Activated CD8-positive, alpha-beta T cell treated with anti-CD3 and anti-CD28 coated beads for 36 hours (primary cell): ENCODE measurements around the gene PSD2. TPM values are rescaled to one million over a fixed set of nuclear protein-coding genes. Genes with fewer than 3 reads are reported as not detected.

Experiments used
- ATAC-seq: fragments of 200-7000 bp; cut with Tn5 transposase; one replicate; pipeline ENCODE4 v1.10.0; 2021; ENCODE audit warnings: mild to moderate bottlenecking, moderate library complexity
- CTCF ChIA-PET: fragments of 350-600 bp; sonication (Branson Sonifier 250); formaldehyde crosslinking; loops from one replicate; lab custom pipeline; 2021; ENCODE audit warnings: antibody characterized with exemption; lab: Charles Lee
- POLR2A ChIA-PET: fragments of 350-600 bp; sonication (Branson Sonifier 250); formaldehyde crosslinking; loops from one replicate; lab custom pipeline; 2021; ENCODE audit warnings: antibody characterized with exemption; lab: Charles Lee
- DNase-seq: peaks from one replicate; pipeline ENCODE4 v3.0.0-alpha.2; 2020
- H3K27ac Mint-ChIP-seq: one replicate; pipeline ENCODE4 v1.8.0; 2021; ENCODE audit warnings: mild to moderate bottlenecking, mixed read lengths
- H3K27me3 Mint-ChIP-seq: one replicate; pipeline ENCODE4 v1.8.0; 2021; ENCODE audit warnings: mixed read lengths
- H3K36me3 Mint-ChIP-seq: one replicate; pipeline ENCODE4 v1.8.0; 2021; ENCODE audit warnings: low read depth, mixed read lengths
- H3K4me1 Mint-ChIP-seq: one replicate; pipeline ENCODE4 v1.8.0; 2021; ENCODE audit warnings: low read depth, mixed read lengths
- H3K4me3 Mint-ChIP-seq: one replicate; pipeline ENCODE4 v1.8.0; 2021; ENCODE audit warnings: mild to moderate bottlenecking, moderate library complexity, mixed read lengths
- H3K9me3 Mint-ChIP-seq: one replicate; pipeline ENCODE4 v1.8.0; 2021; ENCODE audit warnings: mixed read lengths
- intact Hi-C: fragments of 100-400 bp; cut with micrococcal nuclease; formaldehyde crosslinking; loops from one replicate; pipeline ENCODE4 v1.10.0; 2022
- total RNA-seq, 2 experiments: library from RNA; stranded (reverse); gene quantifications; one replicate each; pipeline ENCODE4 v1.2.3, GENCODE V29; 2021
- TF ChIP-seq, protein P1 (sequence below): fragments of 200-600 bp; IDR thresholded peaks from one replicate; pipeline ENCODE4 v1.8.0; 2022; ENCODE audit warnings: antibody characterized with exemption, mild to moderate bottlenecking

Gene PSD2
- total RNA-seq, 2 experiments from 2014 or later = 0.14 TPM; not detected in 1

- intact Hi-C loops = no loop called here
- POLR2A ChIA-PET = no interaction called here
- no peak for ATAC-seq
These were observed 3.3 kb downstream of the PSD2 start for GRCh38 chr5:139798883-139799282.

DNA sequence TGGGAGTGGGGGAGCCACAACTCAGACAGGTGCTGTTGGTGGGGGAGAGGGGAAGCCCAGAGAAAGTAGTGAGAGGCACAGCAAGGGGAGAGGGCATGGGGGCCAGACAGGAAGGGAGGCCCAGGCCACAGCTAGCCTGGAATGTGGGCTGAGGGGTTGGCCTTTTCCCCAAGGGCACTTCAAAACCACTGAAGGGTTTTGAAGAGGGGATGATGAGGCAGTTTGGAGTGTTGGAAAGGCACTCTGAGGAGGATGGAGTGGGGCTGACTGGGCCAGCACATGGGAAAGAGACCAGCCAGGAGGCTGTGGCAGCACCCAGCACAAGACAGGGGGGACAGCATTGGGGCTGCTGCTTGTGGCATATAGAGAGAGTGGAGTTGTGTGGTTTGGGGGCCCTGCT is 3.8 kb downstream of the PSD2 start:
- ATAC-seq = no peak
- Mint-ChIP-seq H3K27me3 (peaks cover 47% of the 10 kb centered on the region), H3K4me1 (no peaks in the 10 kb centered on the region), H3K4me3 (no peak overlapping the region), H3K27ac (no peak overlapping the region), H3K9me3 (no peaks in the 10 kb centered on the region), H3K36me3 (no peaks in the 10 kb centered on the region)
- no peak for DNase-seq
- TF ChIP-seq, protein P1, sequence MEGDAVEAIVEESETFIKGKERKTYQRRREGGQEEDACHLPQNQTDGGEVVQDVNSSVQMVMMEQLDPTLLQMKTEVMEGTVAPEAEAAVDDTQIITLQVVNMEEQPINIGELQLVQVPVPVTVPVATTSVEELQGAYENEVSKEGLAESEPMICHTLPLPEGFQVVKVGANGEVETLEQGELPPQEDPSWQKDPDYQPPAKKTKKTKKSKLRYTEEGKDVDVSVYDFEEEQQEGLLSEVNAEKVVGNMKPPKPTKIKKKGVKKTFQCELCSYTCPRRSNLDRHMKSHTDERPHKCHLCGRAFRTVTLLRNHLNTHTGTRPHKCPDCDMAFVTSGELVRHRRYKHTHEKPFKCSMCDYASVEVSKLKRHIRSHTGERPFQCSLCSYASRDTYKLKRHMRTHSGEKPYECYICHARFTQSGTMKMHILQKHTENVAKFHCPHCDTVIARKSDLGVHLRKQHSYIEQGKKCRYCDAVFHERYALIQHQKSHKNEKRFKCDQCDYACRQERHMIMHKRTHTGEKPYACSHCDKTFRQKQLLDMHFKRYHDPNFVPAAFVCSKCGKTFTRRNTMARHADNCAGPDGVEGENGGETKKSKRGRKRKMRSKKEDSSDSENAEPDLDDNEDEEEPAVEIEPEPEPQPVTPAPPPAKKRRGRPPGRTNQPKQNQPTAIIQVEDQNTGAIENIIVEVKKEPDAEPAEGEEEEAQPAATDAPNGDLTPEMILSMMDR = no peak
- ChIA-PET CTCF (interaction anchor here (0.9 to 4.4 kb wide), 7 partner anchors 9 to 169 kb away, joined by 3 to 32 read pairs (median 3); no protein-coding TSS in a partner anchor), POLR2A (no interaction called here)
- intact Hi-C loops = no loop called here

More at GRCh38 chr5:139798883-139799282, 3.3 kb downstream of the PSD2 start:
- Mint-ChIP-seq H3K4me1 (no peaks in the 10 kb centered on the region), H3K4me3 (no peak overlapping the region), H3K27ac (no peak overlapping the region), H3K36me3 (no peaks in the 10 kb centered on the region), H3K27me3 (peaks cover 51% of the 10 kb centered on the region), H3K9me3 (no peaks in the 10 kb centered on the region)
- CTCF ChIA-PET = interaction anchor here (1.3 to 4.4 kb wide), 5 partner anchors 9 to 170 kb away, joined by 3 to 32 read pairs (median 3); no protein-coding TSS in a partner anchor
- TF ChIP-seq, protein P1 = no peak
- DNase-seq = no peak

DNA sequence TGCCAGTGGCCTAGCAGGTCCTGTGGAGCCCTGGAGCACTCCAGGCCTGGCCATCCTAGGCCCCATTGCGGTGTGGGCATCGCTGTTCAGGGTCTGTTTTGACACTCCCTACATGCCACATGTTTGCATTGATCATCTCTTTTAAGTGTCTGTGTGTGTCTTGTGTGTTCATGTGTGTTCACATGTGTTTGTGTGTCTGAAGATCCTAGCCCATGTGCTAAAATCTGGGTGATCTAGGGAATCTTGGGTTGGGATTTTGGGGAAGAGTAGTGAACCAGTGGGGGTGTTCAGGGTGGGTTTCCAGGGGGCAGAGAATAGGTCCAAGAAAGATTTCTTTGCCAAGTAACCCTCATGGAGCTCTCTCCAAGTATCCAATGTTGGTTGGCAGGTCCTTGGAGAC is 8.4 kb downstream of the PSD2 start:
- no peak overlapping the region for H3K27ac Mint-ChIP-seq
- H3K27me3 Mint-ChIP-seq = peaks cover 24% of the 10 kb centered on the region
- ATAC-seq = no peak
- ChIA-PET CTCF (interaction anchor here (0.8 kb wide), 1 partner anchor 17 kb away, joined by 3 read pairs; no protein-coding TSS in a partner anchor), POLR2A (interaction anchor here (1.4 kb wide), 1 partner anchor 93 kb away, joined by 4 read pairs; no protein-coding TSS in a partner anchor)
- intact Hi-C loops = no loop called here
- no peaks in the 10 kb centered on the region for H3K36me3 Mint-ChIP-seq
- no peak for DNase-seq
- no peaks in the 10 kb centered on the region for H3K9me3 Mint-ChIP-seq
- H3K4me3 Mint-ChIP-seq = no peak overlapping the region
- TF ChIP-seq, protein P1 = no peak
- no peaks in the 10 kb centered on the region for H3K4me1 Mint-ChIP-seq

DNA sequence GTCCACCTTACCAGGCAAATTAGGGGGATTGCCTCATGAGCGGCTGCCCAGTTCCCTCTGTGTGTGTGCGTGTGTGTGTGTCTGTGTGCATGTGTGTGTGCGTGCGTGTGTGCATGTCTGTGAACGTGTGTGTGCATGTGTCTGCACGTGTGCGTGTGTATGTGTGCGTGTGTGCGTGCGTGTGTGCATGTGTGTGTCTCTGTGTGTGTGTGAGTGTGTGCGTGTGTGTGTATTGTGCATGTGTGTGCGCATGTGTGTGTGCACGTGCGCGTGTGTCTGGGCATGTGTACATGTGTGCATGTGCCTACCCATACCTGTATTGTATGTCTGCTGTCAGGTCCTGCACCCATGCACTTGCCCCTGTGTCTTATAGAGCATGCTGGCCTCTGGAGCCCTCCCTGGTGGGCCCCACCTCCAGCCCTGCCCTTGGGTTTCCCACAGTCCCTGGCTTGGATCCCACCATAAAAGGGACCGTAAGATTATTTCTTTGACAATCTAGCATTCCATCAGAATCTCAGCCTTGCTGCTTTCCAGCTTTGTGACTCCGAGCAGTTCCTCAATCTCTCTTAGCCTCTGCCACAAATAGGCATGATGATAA is 9.3 kb downstream of the PSD2 start:
- ATAC-seq = no peak
- Mint-ChIP-seq H3K27ac (no peak overlapping the region), H3K9me3 (no peaks in the 10 kb centered on the region), H3K4me3 (no peak overlapping the region), H3K36me3 (no peaks in the 10 kb centered on the region), H3K4me1 (no peaks in the 10 kb centered on the region), H3K27me3 (peaks cover 20% of the 10 kb centered on the region)
- intact Hi-C loops = no loop called here
- TF ChIP-seq, protein P1 = no peak
- POLR2A ChIA-PET = interaction anchor here (1.4 kb wide), 1 partner anchor 94 kb away, joined by 4 read pairs; no protein-coding TSS in a partner anchor
- no peak for DNase-seq
- CTCF ChIA-PET = no interaction called here

- CTCF ChIA-PET = interaction anchor here (3.0 kb wide), 1 partner anchor 18 kb away, joined by 17 read pairs; no protein-coding TSS in a partner anchor
These were observed 9.9 kb downstream of the PSD2 start for GRCh38 chr5:139805545-139805944.

More at GRCh38 chr5:139805545-139805944, 9.9 kb downstream of the PSD2 start:
- DNase-seq (no peak), ATAC-seq (no peak)
- H3K27ac Mint-ChIP-seq = no peak overlapping the region
- H3K9me3 Mint-ChIP-seq = no peaks in the 10 kb centered on the region
- TF ChIP-seq, protein P1 = no peak
- H3K36me3 Mint-ChIP-seq = no peaks in the 10 kb centered on the region
- H3K4me1 Mint-ChIP-seq = no peaks in the 10 kb centered on the region
- POLR2A ChIA-PET = interaction anchor here (1.4 kb wide), 1 partner anchor 95 kb away, joined by 4 read pairs; no protein-coding TSS in a partner anchor
- intact Hi-C loops = no loop called here
- H3K4me3 Mint-ChIP-seq = no peak overlapping the region
- peaks cover 20% of the 10 kb centered on the region for H3K27me3 Mint-ChIP-seq
